VCaP (cell line): Measurements from ENCODE around the gene ZSWIM9.

Source experiments
- H3K27ac ChIP-seq: fragments of 450-650 bp; 2 replicates; pipeline ENCODE4 v1.5.1; 2017
- CTCF ChIP-seq: fragments of 450-650 bp; conservative IDR thresholded peaks from 2 replicates; pipeline ENCODE4 v1.5.1; 2017; ENCODE audit warnings: mild to moderate bottlenecking, moderate library complexity

ZSWIM9 gene

GRCh38 chr19:48196933-48197665 lies 26.6 kb downstream of the ZSWIM9 start:
- no peak for TF ChIP-seq CTCF
- no peak overlapping the region for H3K27ac ChIP-seq

- no peak for TF ChIP-seq CTCF
- H3K27ac ChIP-seq, result peak overlapping the region; percentile 79
Measured at GRCh38 chr19:48203222-48203793, 32.8 kb downstream of the ZSWIM9 start.

GRCh38 chr19:48203794-48204628 lies 33.5 kb downstream of the ZSWIM9 start:
- TF ChIP-seq CTCF, result no peak
- H3K27ac ChIP-seq, result peak overlapping the region; percentile 79

GRCh38 chr19:48206397-48207093 lies 36.1 kb downstream of the ZSWIM9 start:
- TF ChIP-seq CTCF, result no peak
- no peak overlapping the region for H3K27ac ChIP-seq

- H3K27ac ChIP-seq, result no peak overlapping the region
- TF ChIP-seq CTCF, result no peak
Measured at GRCh38 chr19:48210005-48210404, 39.5 kb downstream of the ZSWIM9 start.

- no peak for TF ChIP-seq CTCF
- no peak overlapping the region for H3K27ac ChIP-seq
Measured at GRCh38 chr19:48213959-48214358, 43.5 kb downstream of the ZSWIM9 start.

- no peak overlapping the region for H3K27ac ChIP-seq
- TF ChIP-seq CTCF, result no peak
Measured at GRCh38 chr19:48216933-48217332, 46.5 kb downstream of the ZSWIM9 start.
